B cell (primary cell): Measurements from ENCODE around the gene THRB. TPM values are rescaled to one million over a fixed set of nuclear protein-coding genes. Genes with fewer than 3 reads are reported as not detected.

ENCODE experiments used
- ATAC-seq: fragments of 200-7000 bp; cut with Tn5 transposase; one replicate; pipeline ENCODE4 v1.10.0; 2021; ENCODE audit warnings: low read depth, mild to moderate bottlenecking, moderate number of reproducible peaks, moderate library complexity
- CTCF ChIA-PET: fragments of 350-600 bp; sonication (Branson Sonifier 250); formaldehyde crosslinking; loops from one replicate; lab custom pipeline; 2021; ENCODE audit warnings: antibody characterized with exemption, inconsistent platforms; lab: Charles Lee
- POLR2A ChIA-PET: fragments of 350-600 bp; sonication (Branson Sonifier 250); formaldehyde crosslinking; loops from one replicate; lab custom pipeline; 2021; ENCODE audit warnings: antibody characterized with exemption; lab: Charles Lee
- DNase-seq: peaks from one replicate; pipeline ENCODE4 v3.0.0; 2013
- H2AFZ ChIP-seq: 2 replicates; pipeline ENCODE4 v1.6.1; 2012; ENCODE audit warnings: mild to moderate bottlenecking, low read depth, low read length; ENCODE audit not compliant: insufficient read depth, poor library complexity, severe bottlenecking
- H3K27ac ChIP-seq, 2 donors: 1 replicate in 1 of 2; 2 replicates in 1 of 2; pipeline ENCODE4 v1.5.1; 2012 to 2013; ENCODE audit warnings: low read length in 2 of 2, mild to moderate bottlenecking in 2 of 2, moderate library complexity in 1 of 2
- H3K27me3 ChIP-seq, 4 experiments: fragments of 200-600 bp in 1 of 4; sonication (generic) in 1 of 4; replicated peaks in 1 of 4; 1 replicate in 2 of 4; 2 replicates in 2 of 4; pipeline versions ENCODE4 v1.6.1 to v1.7.0; 2013 to 2016; ENCODE audit warnings: low read length in 3 of 4, mild to moderate bottlenecking in 2 of 4, mixed read lengths in 1 of 4, moderate library complexity in 1 of 4; ENCODE audit not compliant: insufficient read depth in 4 of 4, control insufficient read depth in 3 of 4; ENCODE audit errors: control extremely low read depth in 1 of 4
- H3K36me3 ChIP-seq, 2 experiments: replicated peaks in 1 of 2; 1 replicate in 1 of 2; 2 replicates in 1 of 2; pipeline versions ENCODE4 v1.6.1 to v1.7.1; 2013; ENCODE audit warnings: low read length in 1 of 2; ENCODE audit not compliant: insufficient read depth in 2 of 2, control insufficient read depth in 1 of 2; ENCODE audit errors: control extremely low read depth in 1 of 2, extremely low read depth in 1 of 2
- H3K4me1 ChIP-seq, 2 donors: fragments of 200-600 bp in 1 of 2; sonication (generic) in 1 of 2; 1 replicate in 1 of 2; 2 replicates in 1 of 2; pipeline versions ENCODE4 v1.5.1 to v1.6.1; 2013 to 2017; ENCODE audit warnings: low read length in 2 of 2; ENCODE audit not compliant: control insufficient read depth in 2 of 2, insufficient read depth in 2 of 2
- H3K4me2 ChIP-seq: replicated peaks from 2 replicates; pipeline ENCODE3; 2012; ENCODE audit warnings: mild to moderate bottlenecking, low read depth, low read length; ENCODE audit not compliant: poor library complexity, severe bottlenecking
- H3K4me3 ChIP-seq, 5 experiments: fragments of 200-600 bp in 1 of 5; sonication (generic) in 1 of 5; 1 replicate in 3 of 5; 2 replicates in 2 of 5; pipeline versions ENCODE4 v1.5.1 to v1.7.0; 2011 to 2016; ENCODE audit warnings: low read length in 4 of 5, mild to moderate bottlenecking in 4 of 5, low read depth in 2 of 5, control low read depth in 1 of 5, moderate library complexity in 1 of 5; ENCODE audit not compliant: insufficient read depth in 1 of 5; ENCODE audit errors: control extremely low read depth in 1 of 5, extremely low read depth in 1 of 5
- H3K79me2 ChIP-seq: fragments of 200-600 bp; sonication (generic); one replicate; pipeline ENCODE4 v1.6.0; 2016; ENCODE audit warnings: low read length; ENCODE audit not compliant: control insufficient read depth, insufficient read depth
- H3K9ac ChIP-seq: fragments of 200-600 bp; sonication (generic); 2 replicates; pipeline ENCODE4 v1.6.1; 2017; ENCODE audit warnings: mild to moderate bottlenecking, low read length, moderate library complexity
- H3K9me3 ChIP-seq, 3 donors: one replicate each; pipeline versions ENCODE4 v1.6.1 to v1.7.1; 2013; ENCODE audit warnings: low read length in 2 of 3; ENCODE audit not compliant: control insufficient read depth in 2 of 3, insufficient read depth in 1 of 3; ENCODE audit errors: control extremely low read depth in 1 of 3
- H4K20me1 ChIP-seq: 2 replicates; pipeline ENCODE4 v1.6.0; 2012; ENCODE audit warnings: mild to moderate bottlenecking, low read length; ENCODE audit not compliant: insufficient read depth, control insufficient read depth, poor library complexity, severe bottlenecking
- H3K27ac Mint-ChIP-seq: one replicate; pipeline ENCODE4 v1.8.0; 2021; ENCODE audit warnings: mixed read lengths
- H3K27me3 Mint-ChIP-seq: one replicate; pipeline ENCODE4 v1.8.0; 2021; ENCODE audit warnings: mixed read lengths
- H3K4me1 Mint-ChIP-seq: one replicate; pipeline ENCODE4 v1.8.0; 2021; ENCODE audit warnings: mixed read lengths
- H3K4me3 Mint-ChIP-seq: one replicate; pipeline ENCODE4 v1.8.0; 2021; ENCODE audit warnings: mixed read lengths
- H3K9me3 Mint-ChIP-seq: one replicate; pipeline ENCODE4 v1.8.0; 2022; ENCODE audit warnings: mixed read lengths; ENCODE audit not compliant: insufficient read depth
- EZH2 ChIP-seq: IDR thresholded peaks from 2 replicates; pipeline ENCODE4 v1.6.1; 2012; ENCODE audit warnings: borderline replicate concordance, low read depth, mild to moderate bottlenecking, moderate library complexity, low read length; ENCODE audit not compliant: insufficient read depth, poor library complexity, severe bottlenecking
- WGBS: methylation state at CpG from one replicate; pipeline ENCODE4 v1.1.5; 2013; ENCODE audit warnings: missing lambda C conversion rate; ENCODE audit not compliant: insufficient coverage; 5-methylcytosine and 5-hydroxymethylcytosine counted together
- intact Hi-C: fragments of 100-400 bp; cut with micrococcal nuclease; formaldehyde crosslinking; loops from one replicate; pipeline ENCODE4 v1.10.0; 2022
- polyA plus RNA-seq: library from polyadenylated mRNA; depleted of rRNA; stranded (reverse); fragments of >200 nt; gene quantifications from 2 replicates; pipeline ENCODE4 v1.2.3, GENCODE V29; 2012
- total RNA-seq, 2 donors: library from RNA; stranded (reverse); fragments of 120-200 nt in 1 of 2; gene quantifications; 1 replicate in 1 of 2; 2 replicates in 1 of 2; pipeline versions ENCODE4 v1.2.3 to v1.2.4, GENCODE V29; 2013 to 2022
- TF ChIP-seq, protein P1 (sequence below): fragments of 200-600 bp; IDR thresholded peaks from one replicate; pipeline ENCODE4 v1.8.0; 2022; ENCODE audit warnings: antibody characterized with exemption, mild to moderate bottlenecking

Gene THRB
- total and polyA plus RNA-seq, 2 donors (not counting 1 experiment from before 2014, with no cell fraction given) = 0.86 to 1.8 TPM

- Histone ChIP-seq H3K4me1 (no peaks in the 10 kb centered on the region), H3K9ac (no peak overlapping the region), H3K9me3 (no peaks in the 10 kb centered on the region), H2AFZ (no peak overlapping the region), H3K27me3 (no peaks in the 10 kb centered on the region), H3K4me2 (no peak overlapping the region), H3K27ac (no peak overlapping the region), H3K36me3 (no peaks in the 10 kb centered on the region), H3K79me2 (no peaks in the 10 kb centered on the region), H4K20me1 (no peaks in the 10 kb centered on the region), H3K4me3 (no peak overlapping the region)
- H3K4me3 Mint-ChIP-seq = no peak overlapping the region
- H3K27me3 Mint-ChIP-seq = no peaks in the 10 kb centered on the region
- no peaks in the 10 kb centered on the region for H3K9me3 Mint-ChIP-seq
- intact Hi-C loops = no loop called here
- 100% methylated on average over 1 of the region's 2 CpGs for WGBS
- POLR2A ChIA-PET = no interaction called here
- no peaks in the 10 kb centered on the region for H3K4me1 Mint-ChIP-seq
- TF ChIP-seq, protein P1, sequence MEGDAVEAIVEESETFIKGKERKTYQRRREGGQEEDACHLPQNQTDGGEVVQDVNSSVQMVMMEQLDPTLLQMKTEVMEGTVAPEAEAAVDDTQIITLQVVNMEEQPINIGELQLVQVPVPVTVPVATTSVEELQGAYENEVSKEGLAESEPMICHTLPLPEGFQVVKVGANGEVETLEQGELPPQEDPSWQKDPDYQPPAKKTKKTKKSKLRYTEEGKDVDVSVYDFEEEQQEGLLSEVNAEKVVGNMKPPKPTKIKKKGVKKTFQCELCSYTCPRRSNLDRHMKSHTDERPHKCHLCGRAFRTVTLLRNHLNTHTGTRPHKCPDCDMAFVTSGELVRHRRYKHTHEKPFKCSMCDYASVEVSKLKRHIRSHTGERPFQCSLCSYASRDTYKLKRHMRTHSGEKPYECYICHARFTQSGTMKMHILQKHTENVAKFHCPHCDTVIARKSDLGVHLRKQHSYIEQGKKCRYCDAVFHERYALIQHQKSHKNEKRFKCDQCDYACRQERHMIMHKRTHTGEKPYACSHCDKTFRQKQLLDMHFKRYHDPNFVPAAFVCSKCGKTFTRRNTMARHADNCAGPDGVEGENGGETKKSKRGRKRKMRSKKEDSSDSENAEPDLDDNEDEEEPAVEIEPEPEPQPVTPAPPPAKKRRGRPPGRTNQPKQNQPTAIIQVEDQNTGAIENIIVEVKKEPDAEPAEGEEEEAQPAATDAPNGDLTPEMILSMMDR = no peak
- TF ChIP-seq EZH2 = no peak
- ATAC-seq = no peak
- CTCF ChIA-PET = no interaction called here
- no peak overlapping the region for H3K27ac Mint-ChIP-seq
- no peak for DNase-seq
These were observed 133.0 kb downstream of the THRB start for GRCh38 chr3:24361623-24362022.

DNA sequence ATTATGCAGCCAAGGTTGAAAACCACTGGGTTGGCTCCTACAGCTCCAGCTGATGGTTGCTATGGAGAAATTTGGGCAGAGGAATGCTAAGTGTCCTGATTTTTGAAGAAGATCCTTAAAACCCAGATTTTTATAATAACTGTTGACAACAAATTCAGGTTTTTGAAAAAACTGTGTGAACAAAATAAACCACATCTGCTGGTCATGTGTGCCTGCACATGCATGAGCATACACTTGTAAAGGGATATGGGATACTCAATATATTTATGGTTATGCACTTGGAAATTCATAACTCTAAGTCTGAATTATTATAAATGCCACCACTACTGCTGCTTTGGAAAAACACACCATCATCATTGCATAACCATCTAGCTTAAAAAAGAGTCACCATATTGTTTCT is 133.7 kb downstream of the THRB start:
- Histone ChIP-seq H3K27me3 (no peaks in the 10 kb centered on the region), H2AFZ (no peak overlapping the region), H3K79me2 (no peaks in the 10 kb centered on the region), H3K36me3 (no peaks in the 10 kb centered on the region), H3K4me2 (no peak overlapping the region), H4K20me1 (no peaks in the 10 kb centered on the region), H3K4me3 (no peak overlapping the region), H3K27ac (no peak overlapping the region), H3K4me1 (no peaks in the 10 kb centered on the region), H3K9ac (no peak overlapping the region), H3K9me3 (no peaks in the 10 kb centered on the region)
- TF ChIP-seq, protein P1 = no peak
- no peak for TF ChIP-seq EZH2
- no peaks in the 10 kb centered on the region for H3K4me1 Mint-ChIP-seq
- no peak overlapping the region for H3K4me3 Mint-ChIP-seq
- ATAC-seq (no peak), DNase-seq (no peak)
- H3K9me3 Mint-ChIP-seq = no peaks in the 10 kb centered on the region
- H3K27me3 Mint-ChIP-seq = no peaks in the 10 kb centered on the region
- ChIA-PET CTCF (no interaction called here), POLR2A (no interaction called here)
- no peak overlapping the region for H3K27ac Mint-ChIP-seq
- intact Hi-C loops = no loop called here
